ENCODE data around the gene PSMB7. TPM values are rescaled to one million over a fixed set of nuclear protein-coding genes. Genes with fewer than 3 reads are reported as not detected.

Gene PSMB7
- total and polyA plus RNA-seq, 2 of the 13 experiments (the other 11 are each of a cell fraction or from before 2014, with no cell fraction given) = 259 to 291 TPM

GRCh38 chr9:124386201-124386600 lies 29.0 kb downstream of the PSMB7 start (continued):
- TF ChIP-seq ZNF713 (CRISPR knock-in tag; IDR thresholded peaks at IDR 0.05) (no peak), GFI1 (CRISPR knock-in tag; IDR thresholded peaks at IDR 0.05; ENCODE audit: borderline replicate concordance) (peak; percentile 82), ZNF768 (CRISPR knock-in tag; IDR thresholded peaks at IDR 0.05) (no peak), IRF2 (CRISPR knock-in tag; IDR thresholded peaks at IDR 0.05) (peak; percentile 91), MAX (IDR thresholded peaks at IDR 0.05) (peak; percentile 68), ZKSCAN1 (IDR thresholded peaks at IDR 0.05; ENCODE audit: low read length) (no peak), TRIM22 (IDR thresholded peaks at IDR 0.05) (no peak), NFATC3 (CRISPR knock-in tag; IDR thresholded peaks at IDR 0.05) (no peak), KIAA2018 (CRISPR knock-in tag; IDR thresholded peaks at IDR 0.05; ENCODE audit: borderline replicate concordance) (no peak), IKZF4 (CRISPR knock-in tag; IDR thresholded peaks at IDR 0.05; ENCODE audit: borderline replicate concordance, low read depth, not compliant biosample characterization) (no peak), KAT8 (CRISPR knock-in tag; IDR thresholded peaks at IDR 0.05) (peak; percentile 69; the same call in 1 of the 2 replicates), IKZF1 (IDR thresholded peaks at IDR 0.05) (no peak), ZBTB42 (CRISPR knock-in tag; IDR thresholded peaks at IDR 0.05) (no peak), ZBTB1 (CRISPR knock-in tag; IDR thresholded peaks at IDR 0.05; ENCODE audit: borderline replicate concordance) (no peak), TERF1 (CRISPR knock-in tag; IDR thresholded peaks at IDR 0.05) (no peak), GRHL1 (CRISPR knock-in tag; conservative IDR thresholded peaks at IDR 0.05) (no peak), ZNF674 (CRISPR knock-in tag; IDR thresholded peaks at IDR 0.05; ENCODE audit: low read depth) (no peak), FOXK2 (IDR thresholded peaks at IDR 0.05) (peak; percentile 89), ZBTB7B (CRISPR knock-in tag; IDR thresholded peaks at IDR 0.05) (peak; percentile 88), KLF15 (CRISPR knock-in tag; IDR thresholded peaks at IDR 0.05; ENCODE audit: borderline replicate concordance) (no peak)
